Neural cell (in vitro differentiated cells): ENCODE measurements around the gene RFX2. TPM values are rescaled to one million over a fixed set of nuclear protein-coding genes. Genes with fewer than 3 reads are reported as not detected.

Experiments used
- H2AFZ ChIP-seq: fragments of 200-600, 300-800 bp; sonication (generic), shearing (Covaris generic); 2 replicates; pipeline ENCODE4 v1.6.0; 2014; ENCODE audit warnings: low read depth, mild to moderate bottlenecking, antibody characterized with exemption, low read length, moderate library complexity
- H3F3A ChIP-seq: fragments of 200-600 bp; shearing (Covaris generic); 2 replicates; pipeline ENCODE4 v1.6.1; 2016; ENCODE audit warnings: mild to moderate bottlenecking, moderate library complexity, mixed read lengths, antibody characterized with exemption, low read length; ENCODE audit not compliant: insufficient read depth, poor library complexity, severe bottlenecking
- H3K27ac ChIP-seq: fragments of 200-600, 300-800 bp; sonication (generic), shearing (Covaris generic); 2 replicates; pipeline ENCODE4 v1.5.1; 2014; ENCODE audit warnings: mild to moderate bottlenecking, low read length, moderate library complexity
- H3K27me3 ChIP-seq: fragments of 300-800, 200-600 bp; sonication (generic), shearing (Covaris generic); 2 replicates; pipeline ENCODE4 v1.6.0; 2014; ENCODE audit warnings: mild to moderate bottlenecking, low read depth, low read length, moderate library complexity; ENCODE audit not compliant: insufficient read depth
- H3K36me3 ChIP-seq: fragments of 300-800, 200-600 bp; sonication (generic), shearing (Covaris generic); 2 replicates; pipeline ENCODE4 v1.5.1; 2014; ENCODE audit warnings: mild to moderate bottlenecking, antibody characterized with exemption, low read length, moderate library complexity; ENCODE audit not compliant: insufficient read depth
- H3K4me2 ChIP-seq: fragments of 300-800, 200-600 bp; sonication (generic), shearing (Covaris generic); 2 replicates; pipeline ENCODE4 v1.6.0; 2014; ENCODE audit warnings: mild to moderate bottlenecking, low read length
- H3K4me3 ChIP-seq: fragments of 300-800, 200-600 bp; sonication (generic), shearing (Covaris generic); 2 replicates; pipeline ENCODE4 v1.5.1; 2014; ENCODE audit warnings: mild to moderate bottlenecking, low read length, moderate library complexity
- H3K79me2 ChIP-seq: fragments of 200-600 bp; shearing (Covaris generic); replicated peaks from 2 replicates; pipeline ENCODE4 v1.6.0; 2014; ENCODE audit warnings: mild to moderate bottlenecking, low read length, moderate library complexity; ENCODE audit not compliant: insufficient read depth
- H3K9ac ChIP-seq: fragments of 300-800, 200-600 bp; sonication (generic), shearing (Covaris generic); 2 replicates; pipeline ENCODE4 v1.6.1; 2016; ENCODE audit warnings: mild to moderate bottlenecking, low read length, mixed read lengths
- H3K9me2 ChIP-seq: fragments of 200-600 bp; shearing (Covaris generic); 2 replicates; pipeline ENCODE4 v1.6.1; 2016; ENCODE audit warnings: mild to moderate bottlenecking, low read length, mixed read lengths; ENCODE audit not compliant: insufficient read depth
- H3K9me3 ChIP-seq: fragments of 200-600, 300-800 bp; sonication (generic), shearing (Covaris generic); 2 replicates; pipeline ENCODE4 v1.6.1; 2016; ENCODE audit warnings: mild to moderate bottlenecking, mixed run types, low read length, moderate library complexity, mixed read lengths
- H4K20me1 ChIP-seq: fragments of 200-600 bp; shearing (Covaris generic); 2 replicates; pipeline ENCODE4 v1.6.1; 2016; ENCODE audit warnings: mild to moderate bottlenecking, mixed run types; ENCODE audit not compliant: insufficient read depth
- EP300 ChIP-seq: fragments of 450-650 bp; conservative IDR thresholded peaks from 2 replicates; pipeline ENCODE4 v1.6.1; 2014; ENCODE audit warnings: antibody characterized with exemption, mild to moderate bottlenecking, moderate library complexity; ENCODE audit not compliant: poor library complexity, severe bottlenecking
- EZH2 ChIP-seq: fragments of 200-600, 300-800 bp; shearing (Covaris generic), sonication (generic); IDR thresholded peaks from 2 replicates; pipeline ENCODE4 v1.6.1; 2014; ENCODE audit warnings: antibody characterized with exemption, low read length, borderline replicate concordance, mild to moderate bottlenecking; ENCODE audit not compliant: insufficient read depth, poor library complexity, severe bottlenecking
- MXI1 ChIP-seq: fragments of 450-650 bp; conservative IDR thresholded peaks from 2 replicates; pipeline ENCODE4 v1.6.1; 2014; ENCODE audit warnings: antibody characterized with exemption, mild to moderate bottlenecking; ENCODE audit not compliant: poor library complexity, severe bottlenecking
- POLR2AphosphoS5 ChIP-seq: IDR thresholded peaks from 2 replicates; pipeline ENCODE4 v1.6.1; 2012
- RAD21 ChIP-seq: fragments of 450-650 bp; conservative IDR thresholded peaks from 2 replicates; pipeline ENCODE4 v1.6.1; 2014; ENCODE audit warnings: antibody characterized with exemption, mild to moderate bottlenecking, moderate library complexity
- SMC3 ChIP-seq: fragments of 450-650 bp; conservative IDR thresholded peaks from 2 replicates; pipeline ENCODE4 v1.6.1; 2014; ENCODE audit warnings: antibody characterized with exemption, mild to moderate bottlenecking, moderate library complexity; ENCODE audit not compliant: poor library complexity
- TAF1 ChIP-seq: IDR thresholded peaks from 2 replicates; pipeline ENCODE4 v1.6.1; 2012; ENCODE audit warnings: low read depth
- polyA plus RNA-seq: library from polyadenylated mRNA; depleted of rRNA; stranded (reverse); fragments of >200 nt; gene quantifications from 2 replicates; pipeline ENCODE4 v1.2.3, GENCODE V29; 2014
- TF ChIP-seq, protein P1 (sequence below): IDR thresholded peaks from 2 replicates; pipeline ENCODE4 v1.6.1; 2012; ENCODE audit warnings: borderline replicate concordance
- TF ChIP-seq, protein P2 (sequence below): fragments of 450-650 bp; IDR thresholded peaks from 2 replicates; pipeline ENCODE4 v1.5.1; 2014; ENCODE audit warnings: antibody characterized with exemption, mild to moderate bottlenecking, moderate library complexity; ENCODE audit not compliant: poor library complexity, severe bottlenecking

RFX2 gene
- polyA plus RNA-seq, 1 donor from 2014 or later, result 0.69 TPM

DNA sequence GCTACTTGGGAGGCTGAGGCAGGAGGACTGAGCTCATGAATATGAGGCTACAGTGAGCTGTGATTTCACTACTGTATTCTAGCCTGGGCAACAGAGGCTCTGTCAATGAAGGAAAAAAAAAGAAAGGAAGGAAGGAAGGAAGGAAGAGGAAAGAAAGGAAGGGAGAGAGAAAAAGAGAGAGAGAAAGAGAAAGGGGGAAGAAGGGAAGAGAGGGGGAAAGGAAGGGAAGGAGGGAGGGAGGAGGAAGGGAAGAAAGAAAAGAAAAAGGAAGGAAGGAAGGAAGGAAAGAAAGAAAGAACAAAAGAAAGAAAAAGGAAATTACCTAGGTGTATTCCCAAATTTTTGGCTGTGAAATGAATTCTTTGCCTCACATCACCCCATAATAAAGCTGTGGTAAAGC is 7.2 kb upstream of the RFX2 start:
- no peak overlapping the region for H3K9ac ChIP-seq
- H3K4me3 ChIP-seq, result no peak overlapping the region
- H3K9me2 ChIP-seq, result no peaks in the 10 kb centered on the region
- no peaks in the 10 kb centered on the region for H3K27me3 ChIP-seq
- H4K20me1 ChIP-seq, result no peaks in the 10 kb centered on the region
- H3K27ac ChIP-seq, result no peak overlapping the region
- H3K36me3 ChIP-seq, result no peaks in the 10 kb centered on the region
- TF ChIP-seq, protein P1, sequence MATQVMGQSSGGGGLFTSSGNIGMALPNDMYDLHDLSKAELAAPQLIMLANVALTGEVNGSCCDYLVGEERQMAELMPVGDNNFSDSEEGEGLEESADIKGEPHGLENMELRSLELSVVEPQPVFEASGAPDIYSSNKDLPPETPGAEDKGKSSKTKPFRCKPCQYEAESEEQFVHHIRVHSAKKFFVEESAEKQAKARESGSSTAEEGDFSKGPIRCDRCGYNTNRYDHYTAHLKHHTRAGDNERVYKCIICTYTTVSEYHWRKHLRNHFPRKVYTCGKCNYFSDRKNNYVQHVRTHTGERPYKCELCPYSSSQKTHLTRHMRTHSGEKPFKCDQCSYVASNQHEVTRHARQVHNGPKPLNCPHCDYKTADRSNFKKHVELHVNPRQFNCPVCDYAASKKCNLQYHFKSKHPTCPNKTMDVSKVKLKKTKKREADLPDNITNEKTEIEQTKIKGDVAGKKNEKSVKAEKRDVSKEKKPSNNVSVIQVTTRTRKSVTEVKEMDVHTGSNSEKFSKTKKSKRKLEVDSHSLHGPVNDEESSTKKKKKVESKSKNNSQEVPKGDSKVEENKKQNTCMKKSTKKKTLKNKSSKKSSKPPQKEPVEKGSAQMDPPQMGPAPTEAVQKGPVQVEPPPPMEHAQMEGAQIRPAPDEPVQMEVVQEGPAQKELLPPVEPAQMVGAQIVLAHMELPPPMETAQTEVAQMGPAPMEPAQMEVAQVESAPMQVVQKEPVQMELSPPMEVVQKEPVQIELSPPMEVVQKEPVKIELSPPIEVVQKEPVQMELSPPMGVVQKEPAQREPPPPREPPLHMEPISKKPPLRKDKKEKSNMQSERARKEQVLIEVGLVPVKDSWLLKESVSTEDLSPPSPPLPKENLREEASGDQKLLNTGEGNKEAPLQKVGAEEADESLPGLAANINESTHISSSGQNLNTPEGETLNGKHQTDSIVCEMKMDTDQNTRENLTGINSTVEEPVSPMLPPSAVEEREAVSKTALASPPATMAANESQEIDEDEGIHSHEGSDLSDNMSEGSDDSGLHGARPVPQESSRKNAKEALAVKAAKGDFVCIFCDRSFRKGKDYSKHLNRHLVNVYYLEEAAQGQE, result no peak
- TF ChIP-seq RAD21 (no peak), EP300 (no peak), MXI1 (no peak), POLR2AphosphoS5 (no peak), EZH2 (no peak), SMC3 (no peak), TAF1 (no peak)
- TF ChIP-seq, protein P2, sequence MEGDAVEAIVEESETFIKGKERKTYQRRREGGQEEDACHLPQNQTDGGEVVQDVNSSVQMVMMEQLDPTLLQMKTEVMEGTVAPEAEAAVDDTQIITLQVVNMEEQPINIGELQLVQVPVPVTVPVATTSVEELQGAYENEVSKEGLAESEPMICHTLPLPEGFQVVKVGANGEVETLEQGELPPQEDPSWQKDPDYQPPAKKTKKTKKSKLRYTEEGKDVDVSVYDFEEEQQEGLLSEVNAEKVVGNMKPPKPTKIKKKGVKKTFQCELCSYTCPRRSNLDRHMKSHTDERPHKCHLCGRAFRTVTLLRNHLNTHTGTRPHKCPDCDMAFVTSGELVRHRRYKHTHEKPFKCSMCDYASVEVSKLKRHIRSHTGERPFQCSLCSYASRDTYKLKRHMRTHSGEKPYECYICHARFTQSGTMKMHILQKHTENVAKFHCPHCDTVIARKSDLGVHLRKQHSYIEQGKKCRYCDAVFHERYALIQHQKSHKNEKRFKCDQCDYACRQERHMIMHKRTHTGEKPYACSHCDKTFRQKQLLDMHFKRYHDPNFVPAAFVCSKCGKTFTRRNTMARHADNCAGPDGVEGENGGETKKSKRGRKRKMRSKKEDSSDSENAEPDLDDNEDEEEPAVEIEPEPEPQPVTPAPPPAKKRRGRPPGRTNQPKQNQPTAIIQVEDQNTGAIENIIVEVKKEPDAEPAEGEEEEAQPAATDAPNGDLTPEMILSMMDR, result no peak
- H3K9me3 ChIP-seq, result no peaks in the 10 kb centered on the region
- no peaks in the 10 kb centered on the region for H3F3A ChIP-seq
- no peak overlapping the region for H2AFZ ChIP-seq
- H3K4me2 ChIP-seq, result no peak overlapping the region
- no peaks in the 10 kb centered on the region for H3K79me2 ChIP-seq

GRCh38 chr19:6116749-6117430 is 6.6 kb upstream of the RFX2 start:
- no peaks in the 10 kb centered on the region for H3K27me3 ChIP-seq
- no peak overlapping the region for H2AFZ ChIP-seq
- H3K79me2 ChIP-seq, result no peaks in the 10 kb centered on the region
- H3K4me2 ChIP-seq, result no peak overlapping the region
- H4K20me1 ChIP-seq, result no peaks in the 10 kb centered on the region
- no peak overlapping the region for H3K9ac ChIP-seq
- H3F3A ChIP-seq, result no peaks in the 10 kb centered on the region
- no peaks in the 10 kb centered on the region for H3K9me2 ChIP-seq
- H3K9me3 ChIP-seq, result no peaks in the 10 kb centered on the region
- H3K36me3 ChIP-seq, result no peaks in the 10 kb centered on the region
- H3K4me3 ChIP-seq, result no peak overlapping the region
- TF ChIP-seq EP300, result no peak
- TF ChIP-seq, protein P1, result no peak
- no peak for TF ChIP-seq TAF1
- no peak for TF ChIP-seq POLR2AphosphoS5
- TF ChIP-seq MXI1, result no peak
- TF ChIP-seq EZH2, result no peak
- TF ChIP-seq, protein P2, result no peak
- no peak for TF ChIP-seq RAD21
- TF ChIP-seq SMC3, result no peak
- no peak overlapping the region for H3K27ac ChIP-seq
